DMS153 treated with DMSO at 0.1 percent for 48 hours (cell line): ENCODE results near the gene CSMD2.

Source experiments
- DNase-seq: peaks from one replicate; lab custom pipeline; 2025; ENCODE audit not compliant: unreplicated experiment; lab: John Stamatoyannopoulos, UW

The CSMD2 gene

DNA sequence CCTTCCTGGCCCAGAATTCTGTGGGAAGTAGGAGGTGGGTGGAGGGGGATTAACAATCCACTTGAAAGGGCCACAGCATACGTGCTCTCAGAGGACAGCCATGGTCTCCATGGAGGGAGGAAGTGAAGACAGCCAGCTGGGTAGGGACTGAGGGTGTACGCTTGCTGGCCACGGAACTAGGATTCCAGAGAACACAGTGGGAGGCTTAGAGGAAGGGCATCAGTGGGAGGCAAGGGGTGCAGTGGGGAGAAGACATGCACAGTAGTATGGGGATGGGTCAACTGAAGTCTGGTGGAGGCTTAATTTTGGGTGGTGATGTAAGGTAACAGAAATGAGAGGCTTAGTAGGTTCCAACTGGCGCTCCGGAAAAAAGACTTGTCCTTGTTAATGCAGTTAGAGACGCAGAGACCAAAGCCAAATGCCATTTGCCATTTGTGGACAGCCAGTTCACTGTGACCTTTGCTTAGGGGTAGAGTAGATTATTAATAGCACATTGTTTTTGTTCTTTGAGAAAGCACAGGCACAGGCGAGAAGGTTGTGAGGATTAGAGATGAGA lies 589.6 kb downstream of the CSMD2 start:
- no peak for DNase-seq

DNA sequence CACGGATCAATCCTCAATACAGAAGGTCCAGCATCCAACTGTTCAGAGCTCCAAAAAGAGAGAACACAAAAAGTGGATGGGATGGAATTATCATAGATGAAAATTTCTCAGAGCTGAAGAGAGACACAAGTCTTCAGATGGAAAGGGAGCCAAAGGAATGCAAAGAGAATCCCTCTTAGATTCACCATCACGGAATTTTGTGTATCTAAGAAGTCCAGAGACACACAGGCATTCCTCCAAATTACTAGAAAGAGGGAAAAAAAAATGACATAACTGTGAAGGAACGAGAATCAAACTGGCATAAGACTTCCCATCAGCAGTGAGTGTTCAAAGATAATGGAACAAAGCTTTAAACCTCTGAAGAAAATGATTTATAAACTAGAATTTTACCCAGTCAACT lies 591.4 kb downstream of the CSMD2 start:
- DNase-seq: no peak

DNA sequence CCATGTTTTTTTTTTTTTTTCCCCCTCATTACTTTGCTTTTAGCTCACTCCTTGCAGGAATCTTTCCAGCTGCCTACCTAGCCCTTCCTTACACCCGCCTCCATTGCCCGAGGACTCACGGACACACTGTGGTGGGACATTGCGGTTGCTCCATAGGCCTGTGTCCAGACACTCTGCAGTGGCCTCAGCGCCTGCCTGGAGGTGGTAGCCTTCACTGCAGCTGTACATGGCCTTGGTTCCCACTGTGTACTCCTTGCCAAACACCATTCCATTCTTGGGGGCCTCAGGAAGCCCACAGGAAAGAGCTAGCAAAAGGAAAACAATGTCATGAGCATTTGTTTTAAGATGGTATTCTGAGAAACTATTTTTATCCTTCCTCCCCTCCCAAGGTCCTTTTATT lies 592.6 kb downstream of the CSMD2 start:
- no peak for DNase-seq

DNA sequence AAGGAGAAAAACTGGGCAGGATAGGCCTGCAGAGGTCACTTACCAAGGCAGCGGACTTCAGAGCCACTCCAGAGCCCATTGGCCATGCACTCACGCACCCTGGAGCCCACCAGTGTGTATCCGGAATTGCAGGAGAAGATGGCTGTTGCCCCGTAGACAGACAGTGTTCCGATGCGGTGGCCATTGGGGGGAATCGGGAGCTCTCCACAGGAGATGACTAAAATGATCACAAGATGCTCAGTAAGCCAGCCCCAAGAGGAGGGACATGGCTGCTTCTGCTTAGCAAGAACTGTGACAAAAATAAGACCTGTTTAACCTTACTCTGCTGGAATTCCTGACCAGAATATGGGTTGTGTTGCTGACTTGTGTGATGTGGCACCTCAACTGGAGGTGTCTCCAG lies 595.7 kb downstream of the CSMD2 start:
- DNase-seq: no peak

DNA sequence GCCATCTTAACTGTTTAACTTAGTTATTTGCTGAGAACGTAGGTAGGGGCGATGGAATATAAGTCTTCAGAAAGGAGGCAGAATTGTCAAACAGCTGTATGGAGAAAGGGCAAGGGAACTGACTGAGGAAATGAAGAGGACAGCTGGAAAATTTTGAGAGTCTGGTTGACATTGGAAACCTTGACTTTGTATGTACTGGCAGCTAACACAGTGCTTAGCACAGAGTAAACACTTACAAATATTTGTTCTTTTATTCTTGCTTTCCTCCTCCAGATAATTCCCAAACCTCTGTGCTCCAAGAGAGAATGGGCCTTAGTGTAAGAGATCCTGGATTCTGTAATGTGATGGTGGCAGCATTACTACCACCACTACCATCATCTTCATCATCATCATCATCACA lies 601.3 kb downstream of the CSMD2 start:
- no peak for DNase-seq

DNA sequence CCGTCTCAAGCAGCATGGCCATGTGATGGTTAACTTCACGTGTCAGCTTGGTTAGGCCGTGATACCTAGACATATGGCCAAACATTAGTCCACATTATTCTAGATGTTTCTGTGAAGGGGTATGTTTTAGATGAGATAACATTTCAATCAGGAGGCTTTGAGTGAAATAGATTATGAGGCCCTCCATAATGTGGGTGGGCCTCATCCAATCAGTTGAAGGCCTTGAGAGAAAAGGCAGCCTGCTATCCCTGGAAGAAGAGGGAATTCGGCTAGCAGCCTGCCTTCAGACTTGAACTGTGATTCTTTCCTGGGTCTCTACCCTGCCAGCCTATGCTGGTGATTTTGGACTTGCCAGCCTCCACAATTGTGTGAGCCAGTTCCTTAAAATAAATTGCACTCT lies 602.5 kb downstream of the CSMD2 start:
- DNase-seq: no peak

DNA sequence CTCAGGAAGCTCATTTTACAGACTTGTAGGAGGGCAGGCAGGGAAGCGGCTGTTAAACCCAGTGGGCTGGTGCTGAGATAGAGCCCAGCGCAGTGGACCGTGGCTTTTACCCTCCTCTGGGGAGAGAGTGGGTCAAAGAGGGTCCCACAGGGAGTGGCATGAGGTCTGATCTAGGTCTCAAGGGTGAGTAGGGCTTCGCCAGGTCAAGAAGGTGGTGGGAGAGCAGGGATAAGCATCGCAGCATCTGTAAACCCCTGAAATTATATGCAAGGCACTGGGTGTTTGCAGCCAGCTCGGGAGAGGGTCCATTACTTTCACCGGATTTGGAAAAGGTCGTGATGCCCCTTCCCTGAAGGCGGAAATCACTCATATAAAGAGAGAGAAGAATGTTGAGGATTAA lies 603.5 kb downstream of the CSMD2 start:
- no peak for DNase-seq

DNA sequence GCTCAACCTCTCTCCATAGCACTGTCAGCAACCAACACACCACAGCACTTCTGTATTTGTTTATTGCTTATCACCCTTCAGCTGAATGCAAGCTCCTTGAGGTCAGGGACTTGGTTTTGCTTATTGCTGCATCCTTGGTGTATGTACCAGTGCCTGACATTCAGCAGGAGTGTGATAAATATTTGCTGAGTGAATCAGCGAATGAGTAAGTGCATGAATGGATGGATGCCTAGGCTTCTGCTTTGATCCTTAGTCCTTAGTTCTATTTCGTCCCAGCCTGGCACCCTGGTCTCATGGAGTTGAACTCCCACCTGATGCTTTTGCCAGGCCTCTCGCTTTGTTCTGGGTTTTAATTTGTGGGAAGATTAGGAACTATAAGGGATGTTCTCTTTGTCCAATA lies 604.4 kb downstream of the CSMD2 start:
- no peak for DNase-seq

DNA sequence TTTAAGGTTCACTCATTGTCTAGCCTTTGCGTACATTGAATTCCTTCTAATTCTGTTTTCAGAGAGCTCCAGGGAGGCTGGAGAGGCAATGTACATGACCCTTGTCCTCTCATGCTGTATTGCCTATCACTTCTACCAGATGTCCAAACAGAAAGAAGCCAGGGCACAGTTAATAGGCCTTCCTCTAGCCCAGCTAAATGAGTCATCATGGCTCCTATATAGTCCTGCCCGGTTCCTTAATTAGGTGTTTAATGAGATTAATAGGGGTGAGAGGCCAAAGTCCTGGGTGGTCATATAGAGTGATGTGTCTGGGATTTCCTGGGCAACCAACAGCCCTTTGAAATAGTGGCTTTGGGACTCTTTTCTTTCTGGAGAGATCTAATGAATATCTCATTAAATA lies 616.3 kb downstream of the CSMD2 start:
- DNase-seq: no peak

DNA sequence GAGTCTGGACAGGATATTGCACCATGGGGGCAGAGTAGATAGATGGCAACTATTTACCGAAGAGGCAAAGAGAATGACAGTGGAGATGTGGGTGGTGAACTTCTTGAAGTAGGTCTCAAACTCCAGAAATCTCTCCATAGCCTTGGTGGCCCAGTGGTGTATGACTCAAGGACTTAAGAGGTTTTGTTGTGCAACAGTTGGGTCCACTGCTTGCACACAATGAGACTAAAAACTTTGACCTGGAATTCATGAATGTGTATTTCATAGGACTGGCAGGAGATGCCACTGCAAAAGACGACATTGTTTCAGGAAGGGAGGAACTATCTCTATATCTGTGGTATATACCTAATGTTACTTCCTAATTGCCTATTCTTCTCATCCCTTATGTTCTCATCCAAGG lies 616.7 kb downstream of the CSMD2 start:
- DNase-seq: no peak

DNA sequence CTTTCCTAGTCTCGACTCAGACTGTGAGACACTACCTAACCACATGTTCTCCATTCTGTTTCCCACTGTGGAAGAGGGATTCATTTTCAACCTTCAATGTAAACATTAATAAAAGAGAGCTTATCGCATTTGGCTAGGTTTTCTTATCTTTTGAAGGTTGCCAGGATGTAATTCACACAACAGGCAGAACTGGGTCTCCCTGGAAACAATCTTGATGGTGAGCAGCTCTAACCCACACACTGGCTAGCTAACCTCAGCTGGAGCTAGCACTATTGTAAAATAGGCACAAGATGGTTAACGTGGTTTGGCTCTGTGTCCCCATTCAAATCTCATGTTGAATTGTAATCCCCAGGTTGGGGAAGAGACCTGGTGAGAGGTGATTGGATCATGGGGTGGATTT lies 617.5 kb downstream of the CSMD2 start:
- DNase-seq: no peak

DNA sequence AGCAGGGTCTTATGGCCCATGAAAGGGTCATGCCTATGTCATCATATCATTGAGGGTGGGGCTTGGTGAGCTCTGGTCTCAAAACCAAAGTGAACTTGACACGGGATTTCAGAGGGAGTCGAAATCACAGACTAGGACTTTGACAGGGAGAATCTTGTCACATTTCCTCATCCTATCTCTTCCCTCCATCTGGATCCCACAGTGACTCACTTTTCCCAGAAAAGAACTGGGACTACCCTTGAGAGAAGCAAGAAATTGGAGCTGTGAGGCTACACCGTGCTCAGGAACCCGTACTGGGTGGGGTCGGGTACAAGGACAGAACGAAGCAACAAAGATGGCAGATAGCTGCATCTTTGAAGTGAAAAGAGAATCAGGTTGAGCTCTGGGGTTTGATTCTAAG lies 623.1 kb downstream of the CSMD2 start:
- no peak for DNase-seq

DNA sequence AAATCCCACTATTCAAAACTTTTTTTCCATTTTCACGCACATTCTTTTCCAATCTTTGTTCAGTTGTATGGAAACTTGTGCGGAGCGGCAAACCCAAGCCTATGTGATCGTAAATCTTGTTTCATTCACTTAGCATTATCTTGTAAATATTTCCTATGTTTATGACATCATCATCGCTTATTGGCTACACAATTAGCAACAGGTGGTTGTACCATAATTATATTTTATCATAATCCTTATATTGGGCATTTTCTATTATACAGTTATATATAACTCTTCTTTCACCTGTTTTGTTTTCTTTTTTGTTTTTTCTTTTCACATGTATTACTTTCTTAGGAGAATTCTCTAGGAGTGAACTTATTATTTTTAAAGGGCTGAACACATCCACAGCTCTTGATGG lies 627.1 kb downstream of the CSMD2 start:
- DNase-seq: no peak

DNA sequence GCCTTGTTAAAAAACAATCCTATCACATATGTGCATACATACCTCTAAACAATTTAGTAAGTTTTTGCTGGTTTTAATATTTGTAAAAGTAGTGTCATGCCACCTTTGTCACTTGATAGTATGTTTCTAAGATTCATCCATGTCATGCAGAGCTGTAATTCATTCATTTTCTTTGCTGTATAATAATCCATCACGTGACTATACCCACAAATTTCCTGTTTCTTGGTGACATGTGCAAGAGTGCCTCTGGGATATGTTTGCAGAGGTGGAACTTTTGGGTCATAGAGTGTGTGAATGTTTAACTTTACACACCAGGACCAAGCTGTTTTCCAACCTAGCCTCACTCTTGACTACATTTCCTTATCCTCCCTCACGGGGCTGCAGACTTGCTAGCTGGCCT lies 629.7 kb downstream of the CSMD2 start:
- no peak for DNase-seq

DNA sequence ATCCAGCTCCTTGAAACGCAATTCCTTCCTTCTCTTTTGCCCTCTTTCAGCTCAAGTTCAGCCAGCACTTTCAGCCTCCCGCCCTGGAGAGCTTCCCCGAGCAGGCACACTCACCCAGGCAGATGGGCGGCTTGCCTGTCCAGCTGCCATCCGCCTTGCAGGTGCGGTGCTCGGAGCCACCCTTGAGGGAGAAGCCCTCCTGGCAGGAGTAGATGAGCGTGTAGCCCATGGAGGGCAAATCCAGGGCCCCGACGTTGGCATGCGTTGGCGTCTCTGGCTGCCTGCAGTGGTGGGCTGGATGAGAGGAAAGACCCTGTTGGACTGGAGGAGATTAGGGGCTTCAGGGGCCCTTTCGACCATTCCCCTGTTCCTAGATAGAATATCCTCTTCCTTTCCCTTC lies 632.1 kb downstream of the CSMD2 start:
- DNase-seq: no peak

DNA sequence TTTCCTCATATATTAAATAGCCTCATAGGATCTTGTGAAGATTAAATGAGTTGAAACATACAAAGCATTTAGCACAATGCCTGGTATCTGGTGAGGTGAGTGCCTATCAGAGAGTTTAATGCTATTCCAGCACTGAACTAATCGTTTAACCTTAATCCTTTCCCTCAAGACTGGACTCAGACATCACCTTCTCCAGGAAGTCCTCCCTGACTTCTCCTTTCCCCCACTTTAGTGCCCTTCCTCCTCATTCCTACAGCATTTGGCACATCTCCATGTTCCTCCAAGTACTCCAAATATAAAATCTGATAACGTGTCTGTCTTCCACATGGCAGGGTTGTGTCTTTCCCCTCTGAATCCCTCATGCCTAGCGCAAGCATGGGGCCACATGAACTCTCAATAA lies 632.8 kb downstream of the CSMD2 start:
- DNase-seq: no peak

DNA sequence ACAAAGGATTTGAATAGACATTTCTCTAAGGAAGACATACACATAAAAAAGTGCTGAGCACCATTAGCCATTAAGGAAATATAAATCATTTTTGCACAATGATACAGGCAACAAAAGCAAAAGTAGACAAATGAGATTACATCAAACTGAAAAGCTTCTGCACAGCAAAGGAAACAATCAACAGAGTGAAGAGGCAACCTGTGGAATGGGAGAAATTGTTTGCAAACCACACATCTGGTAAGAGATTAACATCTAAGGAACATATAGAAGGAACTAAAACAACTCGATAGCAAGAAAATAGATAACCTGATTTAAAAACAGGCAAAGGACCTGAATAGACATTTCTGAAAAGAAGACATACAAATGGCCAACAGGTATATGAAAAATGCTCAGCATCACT lies 635.1 kb downstream of the CSMD2 start:
- DNase-seq: no peak

DNA sequence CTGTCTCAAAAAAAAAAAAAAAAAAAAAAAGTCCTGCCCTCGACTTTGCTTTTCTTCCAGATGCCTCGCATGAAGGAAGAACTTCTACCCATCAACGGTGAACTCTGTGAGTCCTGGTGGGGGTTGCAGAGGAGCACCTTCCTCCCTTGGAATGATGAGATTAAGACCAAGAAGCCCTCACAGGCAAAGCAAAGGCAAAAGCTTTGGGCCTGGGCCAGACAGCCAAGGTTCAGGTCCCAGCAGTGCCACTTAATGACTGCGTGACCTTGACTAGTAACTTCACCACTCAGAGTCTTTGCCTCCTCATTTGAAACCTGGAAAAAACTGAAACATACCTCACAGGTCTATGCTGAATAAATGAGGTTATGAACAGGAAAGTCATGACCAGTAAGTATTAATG lies 637.1 kb downstream of the CSMD2 start:
- no peak for DNase-seq

DNA sequence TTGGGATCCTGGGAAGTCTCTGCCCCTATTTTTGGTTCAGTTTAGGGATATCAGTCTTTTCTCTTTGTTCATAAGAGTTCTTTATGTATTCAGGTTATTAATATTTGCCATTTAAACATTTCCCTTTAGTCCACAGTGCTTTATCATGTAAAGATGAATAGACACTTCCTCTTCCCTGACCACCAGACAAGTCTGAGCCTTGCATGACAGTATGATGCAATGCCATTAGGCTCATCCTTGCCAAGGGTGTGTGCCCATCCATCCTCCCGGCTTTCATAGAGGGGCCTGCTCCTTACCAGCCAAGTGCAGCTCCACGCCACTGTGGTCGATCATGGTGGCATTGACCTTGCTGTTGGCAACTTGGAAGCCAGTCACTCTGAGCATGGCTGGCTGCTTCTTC lies 640.4 kb downstream of the CSMD2 start:
- DNase-seq: no peak

DNA sequence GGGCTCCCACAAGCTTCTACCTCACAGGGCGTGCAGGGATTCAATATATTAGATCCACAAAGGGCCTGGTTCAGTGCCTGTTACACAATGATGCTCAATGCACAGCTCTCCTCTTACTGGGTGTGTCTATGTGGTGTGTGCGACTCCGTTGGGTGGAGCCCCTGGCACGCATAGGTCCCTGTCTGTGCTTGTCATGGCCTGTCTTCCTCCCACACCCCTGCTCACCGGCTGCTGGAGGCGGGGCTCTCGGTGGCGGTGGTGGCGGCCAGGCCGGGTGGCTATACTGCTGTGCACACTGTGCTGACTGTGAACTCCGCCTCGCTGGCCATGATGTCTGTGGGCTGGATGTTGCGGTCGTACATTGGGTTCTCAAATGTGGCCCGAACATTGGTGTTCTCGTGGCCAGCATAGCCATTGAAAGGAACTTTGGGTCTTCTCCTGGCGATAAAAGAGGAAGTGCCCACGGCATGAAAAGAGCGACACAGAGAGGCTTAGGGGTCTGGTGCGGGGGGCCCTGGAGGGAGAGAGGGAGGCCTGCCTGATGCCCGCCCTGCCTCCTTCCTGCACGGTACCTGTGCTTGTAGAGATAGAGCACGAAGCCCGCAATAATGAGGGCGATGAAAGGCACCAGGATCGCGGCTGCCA lies 645.7 kb downstream of the CSMD2 start:
- DNase-seq: no peak

DNA sequence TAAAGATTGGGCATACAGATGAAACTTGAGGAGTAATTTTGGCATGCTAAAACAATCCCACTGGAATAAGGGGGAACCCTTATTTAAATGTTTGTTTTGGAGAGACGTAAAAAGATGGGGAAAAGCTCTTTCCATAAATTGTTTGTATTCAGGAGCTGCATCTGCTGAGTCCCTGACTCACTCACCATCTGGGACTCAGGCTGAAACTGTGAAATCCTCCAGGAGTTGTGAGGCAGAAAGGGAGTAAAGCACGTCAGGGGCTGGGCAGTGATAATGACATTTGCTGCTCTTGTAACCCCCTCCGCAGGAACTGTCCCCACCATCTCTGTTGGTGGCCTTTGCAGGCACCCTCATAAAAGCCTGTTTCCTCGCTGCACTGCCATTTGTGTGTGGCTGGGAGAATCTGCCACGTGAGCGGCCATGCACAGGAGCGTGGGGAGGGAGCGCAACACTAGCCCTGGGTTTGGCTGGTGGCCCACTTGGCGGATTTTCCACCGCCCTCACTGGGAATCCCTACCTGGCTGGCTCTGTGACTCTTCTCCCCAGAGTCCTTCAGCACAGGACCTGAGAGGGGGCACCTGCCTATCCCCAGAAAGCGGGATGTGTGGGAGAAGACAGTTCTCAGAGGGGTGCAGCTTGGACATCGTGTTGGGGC lies 647.3 kb downstream of the CSMD2 start:
- DNase-seq: no peak

DNA sequence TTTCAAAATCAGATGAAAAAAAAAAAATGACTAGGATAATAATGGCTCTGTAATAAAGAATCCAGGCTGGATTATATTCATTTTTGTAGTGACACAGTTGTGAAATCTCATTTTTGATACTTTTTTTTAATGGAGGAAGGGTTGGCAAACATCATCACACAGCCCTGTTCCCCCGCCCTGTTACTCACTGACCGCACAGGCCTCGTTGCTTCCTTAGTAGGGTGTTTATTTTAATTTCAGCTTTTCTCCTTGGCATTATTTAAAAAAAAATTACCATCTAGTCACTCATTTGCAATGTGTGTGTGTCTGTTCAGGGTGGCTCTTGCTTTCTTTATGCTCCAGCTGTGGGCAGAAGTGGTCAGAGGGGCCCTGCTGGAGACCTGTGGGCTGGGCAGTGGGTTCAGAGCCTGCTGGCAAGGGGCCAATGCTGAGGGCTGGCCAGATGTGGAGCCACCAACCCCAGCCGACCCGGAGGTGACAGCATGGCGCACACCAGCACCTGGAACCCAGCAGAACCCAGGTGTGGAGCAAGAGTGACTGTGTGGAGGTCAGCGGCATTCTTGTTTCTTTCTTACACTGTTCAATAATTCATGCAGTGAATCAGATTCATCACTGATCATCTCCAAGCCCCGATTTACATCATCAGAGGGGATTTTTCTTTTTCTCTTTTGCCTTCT lies 648.0 kb downstream of the CSMD2 start:
- no peak for DNase-seq
